H9 (cell line): ENCODE results near the gene KRT84. TPM values are rescaled to one million over a fixed set of nuclear protein-coding genes. Genes with fewer than 3 reads are reported as not detected.

ENCODE experiments used
- DNase-seq: peaks from one replicate; pipeline ENCODE4 v3.0.0-alpha.2; 2017
- H2AFZ ChIP-seq: one replicate; pipeline ENCODE4 v1.6.1; 2013; ENCODE audit warnings: mild to moderate bottlenecking, low read length, control low read depth, moderate library complexity
- H2AK5ac ChIP-seq: 2 replicates; pipeline ENCODE4 v1.6.1; 2013; ENCODE audit warnings: low read length, control low read depth, mixed read lengths; ENCODE audit not compliant: insufficient read length
- H2BK120ac ChIP-seq: one replicate; pipeline ENCODE4 v1.6.1; 2013; ENCODE audit warnings: low read depth, mild to moderate bottlenecking, low read length, control low read depth, inconsistent platforms; ENCODE audit not compliant: poor library complexity, severe bottlenecking
- H2BK12ac ChIP-seq: 2 replicates; pipeline ENCODE4 v1.6.1; 2013; ENCODE audit warnings: low read length, control low read depth, mixed read lengths, low read depth; ENCODE audit not compliant: insufficient read length
- H2BK15ac ChIP-seq: 2 replicates; pipeline ENCODE4 v1.6.1; 2013; ENCODE audit warnings: low read depth, low read length, control low read depth
- H2BK20ac ChIP-seq: one replicate; pipeline ENCODE4 v1.6.1; 2013; ENCODE audit warnings: low read depth, mild to moderate bottlenecking, low read length, control low read depth, inconsistent platforms; ENCODE audit not compliant: poor library complexity, severe bottlenecking
- H2BK5ac ChIP-seq: 2 replicates; pipeline ENCODE4 v1.6.1; 2013; ENCODE audit warnings: low read length, control low read depth, mixed read lengths; ENCODE audit not compliant: insufficient read length
- H3K14ac ChIP-seq: 2 replicates; pipeline ENCODE4 v1.6.1; 2013; ENCODE audit warnings: low read length, control low read depth; ENCODE audit not compliant: insufficient read depth
- H3K18ac ChIP-seq: 2 replicates; pipeline ENCODE4 v1.6.1; 2013; ENCODE audit warnings: low read depth, mild to moderate bottlenecking, mixed read lengths, low read length, control low read depth; ENCODE audit not compliant: insufficient read length
- H3K23ac ChIP-seq: 2 replicates; pipeline ENCODE4 v1.6.1; 2013; ENCODE audit warnings: low read length, control low read depth, mixed read lengths, low read depth; ENCODE audit not compliant: insufficient read length
- H3K23me2 ChIP-seq: 2 replicates; pipeline ENCODE4 v1.6.1; 2013; ENCODE audit warnings: low read depth, mild to moderate bottlenecking, mixed read lengths, low read length, control low read depth; ENCODE audit not compliant: insufficient read length, poor library complexity, severe bottlenecking
- H3K27ac ChIP-seq: 2 replicates; pipeline ENCODE4 v1.5.1; 2013; ENCODE audit warnings: low read length, control low read depth, mixed read lengths, low read depth; ENCODE audit not compliant: insufficient read length
- H3K27me3 ChIP-seq: 2 replicates; pipeline ENCODE4 v1.6.1; 2013; ENCODE audit warnings: low read length, control low read depth, inconsistent platforms; ENCODE audit not compliant: insufficient read depth
- H3K4ac ChIP-seq: 2 replicates; pipeline ENCODE4 v1.6.1; 2013; ENCODE audit warnings: low read depth, mild to moderate bottlenecking, control low read depth, inconsistent platforms, low read length, moderate library complexity
- H3K4me1 ChIP-seq: 2 replicates; pipeline ENCODE4 v1.6.1; 2013; ENCODE audit warnings: low read length, control low read depth, inconsistent platforms; ENCODE audit not compliant: insufficient read depth
- H3K4me2 ChIP-seq: 2 replicates; pipeline ENCODE4 v1.6.1; 2013; ENCODE audit warnings: low read length, control low read depth, mixed read lengths; ENCODE audit not compliant: insufficient read length, insufficient read depth
- H3K56ac ChIP-seq: 2 replicates; pipeline ENCODE4 v1.6.1; 2013; ENCODE audit warnings: low read depth, mild to moderate bottlenecking, mixed read lengths, low read length, control low read depth; ENCODE audit not compliant: insufficient read length
- H3K79me1 ChIP-seq: 2 replicates; pipeline ENCODE4 v1.6.1; 2013; ENCODE audit warnings: low read depth, mild to moderate bottlenecking, moderate library complexity, low read length, control low read depth, inconsistent platforms; ENCODE audit not compliant: insufficient read depth, poor library complexity, severe bottlenecking
- H3K79me2 ChIP-seq: 2 replicates; pipeline ENCODE4 v1.6.1; 2013; ENCODE audit warnings: low read length, control low read depth, inconsistent platforms; ENCODE audit not compliant: insufficient read depth
- H3K9ac ChIP-seq: 2 replicates; pipeline ENCODE4 v1.6.1; 2013; ENCODE audit warnings: low read length, control low read depth, mixed read lengths; ENCODE audit not compliant: insufficient read length; ENCODE audit errors: extremely low read depth
- H3K9me3 ChIP-seq: one replicate; pipeline ENCODE4 v1.6.1; 2013; ENCODE audit warnings: low read depth, low read length, inconsistent platforms; ENCODE audit not compliant: control insufficient read depth
- H3T11ph ChIP-seq: one replicate; pipeline ENCODE4 v1.6.1; 2013; ENCODE audit warnings: mild to moderate bottlenecking, low read length, control low read depth, inconsistent platforms
- H4K20me1 ChIP-seq: one replicate; pipeline ENCODE4 v1.6.1; 2013; ENCODE audit not compliant: control insufficient read depth, insufficient read length, insufficient read depth
- H4K5ac ChIP-seq: 2 replicates; pipeline ENCODE4 v1.6.1; 2013; ENCODE audit warnings: low read depth, mild to moderate bottlenecking, mixed read lengths, low read length, control low read depth; ENCODE audit not compliant: insufficient read length
- H4K8ac ChIP-seq: replicated peaks from 2 replicates; pipeline ENCODE4 v1.6.1; 2013; ENCODE audit warnings: low read length, control low read depth, mixed read lengths, low read depth; ENCODE audit not compliant: insufficient read length
- H4K91ac ChIP-seq: 2 replicates; pipeline ENCODE4 v1.6.1; 2013; ENCODE audit warnings: low read depth, mild to moderate bottlenecking, moderate library complexity, mixed read lengths, low read length, control low read depth; ENCODE audit not compliant: insufficient read length
- H3K27ac Mint-ChIP-seq, 3 experiments: 2 replicates in 2 of 3; 3 replicates in 1 of 3; pipeline ENCODE4 v1.8.0; 2020 to 2021; ENCODE audit warnings: mixed read lengths in 3 of 3, mild to moderate bottlenecking in 1 of 3, moderate library complexity in 1 of 3
- H3K27me3 Mint-ChIP-seq: 2 replicates; pipeline ENCODE4 v1.8.0; 2021; ENCODE audit warnings: low read depth, mild to moderate bottlenecking, moderate library complexity, mixed read lengths
- H3K36me3 Mint-ChIP-seq, 3 experiments: 2 replicates in 2 of 3; 3 replicates in 1 of 3; pipeline ENCODE4 v1.8.0; 2020 to 2021; ENCODE audit warnings: low read depth in 3 of 3, mixed read lengths in 3 of 3; ENCODE audit not compliant: insufficient read depth in 1 of 3
- H3K4me1 Mint-ChIP-seq, 2 experiments: 2 replicates each; pipeline ENCODE4 v1.8.0; 2020; ENCODE audit warnings: mixed read lengths in 2 of 2
- H3K4me3 Mint-ChIP-seq, 2 experiments: 2 replicates in 1 of 2; 3 replicates in 1 of 2; pipeline ENCODE4 v1.8.0; 2020 to 2021; ENCODE audit warnings: mild to moderate bottlenecking in 2 of 2, mixed read lengths in 2 of 2, moderate library complexity in 1 of 2
- H3K9me3 Mint-ChIP-seq, 2 experiments: 2 replicates in 1 of 2; 3 replicates in 1 of 2; pipeline ENCODE4 v1.8.0; 2020; ENCODE audit warnings: mild to moderate bottlenecking in 2 of 2, mixed read lengths in 2 of 2, moderate library complexity in 1 of 2
- CTCF ChIP-seq: fragments of 200-600 bp; sonication (generic); conservative IDR thresholded peaks from 3 replicates; pipeline ENCODE4 v1.8.0; 2021; ENCODE audit warnings: antibody characterized with exemption, mild to moderate bottlenecking
- WGBS: extraction: QIAGEN DNeasy Blood & Tissue Kit; methylation state at CpG from one replicate; pipeline ENCODE4 v1.1.7; 2013; ENCODE audit warnings: missing lambda C conversion rate, low lambda C conversion rate, mixed read lengths; ENCODE audit not compliant: insufficient read length; ENCODE audit errors: extremely low coverage; 5-methylcytosine and 5-hydroxymethylcytosine counted together
- total RNA-seq: library from RNA; stranded (reverse); gene quantifications from 2 replicates; pipeline ENCODE4 v1.2.1, GENCODE V29; 2021

KRT84 gene
- total RNA-seq, 1 experiment from 2014 or later, result not detected

- no peak overlapping the region for H2BK120ac ChIP-seq
- no peaks in the 10 kb centered on the region for H3K9me3 Mint-ChIP-seq
- H3K79me1 ChIP-seq, result no peaks in the 10 kb centered on the region
- no peak overlapping the region for H3K27ac ChIP-seq
- H3K23ac ChIP-seq, result no peak overlapping the region
- H2BK5ac ChIP-seq, result no peak overlapping the region
- H3K9me3 ChIP-seq, result no peaks in the 10 kb centered on the region
- no peaks in the 10 kb centered on the region for H4K20me1 ChIP-seq
- H3K4me1 ChIP-seq, result no peaks in the 10 kb centered on the region
- no peak overlapping the region for H2BK20ac ChIP-seq
- H3K18ac ChIP-seq, result no peak overlapping the region
- no peaks in the 10 kb centered on the region for H3K27me3 ChIP-seq
- H3K4me1 Mint-ChIP-seq, result no peaks in the 10 kb centered on the region
- no peak overlapping the region for H3K4me3 Mint-ChIP-seq
- DNase-seq, result no peak
- no peaks in the 10 kb centered on the region for H3K79me2 ChIP-seq
- H3K27ac Mint-ChIP-seq, result no peak overlapping the region
- no peak overlapping the region for H4K91ac ChIP-seq
- WGBS, result no CpG with 5 or more reads among the region's 14 CpGs
- H3K9ac ChIP-seq, result no peak overlapping the region
- no peak overlapping the region for H3K4ac ChIP-seq
- peaks cover 18% of the 10 kb centered on the region for H3K27me3 Mint-ChIP-seq
- no peak overlapping the region for H2AK5ac ChIP-seq
- no peak overlapping the region for H4K8ac ChIP-seq
- TF ChIP-seq CTCF, result no peak
- H3K36me3 Mint-ChIP-seq, result no peaks in the 10 kb centered on the region
- H4K5ac ChIP-seq, result no peak overlapping the region
- H3K23me2 ChIP-seq, result no peaks in the 10 kb centered on the region
- H2BK15ac ChIP-seq, result no peak overlapping the region
- no peak overlapping the region for H3K4me2 ChIP-seq
- H2BK12ac ChIP-seq, result no peak overlapping the region
- no peak overlapping the region for H3T11ph ChIP-seq
- H3K56ac ChIP-seq, result no peak overlapping the region
- no peak overlapping the region for H3K14ac ChIP-seq
- no peak overlapping the region for H2AFZ ChIP-seq
Measured at GRCh38 chr12:52364901-52365489, 20.5 kb downstream of the KRT84 start.
